HL-60 (cell line): ENCODE results near the gene LDAH.

ENCODE experiments used
- DNase-seq, 2 experiments: peaks; one replicate each; pipeline ENCODE4 v3.0.0-alpha.2; 2010 to 2020; ENCODE audit warnings: low read depth in 1 of 2, low spot score in 1 of 2
- H3K27ac ChIP-seq: fragments of 250-450 bp; sonication (Bioruptor Pico); replicated peaks from 2 replicates; pipeline ENCODE4 v1.5.1; 2020; ENCODE audit warnings: mild to moderate bottlenecking, moderate library complexity
- H3K27me3 ChIP-seq: fragments of 250-450 bp; sonication (Bioruptor Pico); 2 replicates; pipeline ENCODE4 v1.5.1; 2021; ENCODE audit warnings: mild to moderate bottlenecking, moderate library complexity; ENCODE audit not compliant: insufficient read depth, poor library complexity, severe bottlenecking
- H3K4me3 ChIP-seq: replicated peaks from 2 replicates; pipeline ENCODE4 v1.5.1; 2011; ENCODE audit warnings: mild to moderate bottlenecking, control low read depth, low read length; ENCODE audit not compliant: insufficient read depth
- CTCF ChIP-seq: IDR thresholded peaks from one replicate; pipeline ENCODE4 v1.5.1; 2011; ENCODE audit warnings: low read length, control low read depth, inconsistent platforms; ENCODE audit not compliant: insufficient read depth
- GABPA ChIP-seq: IDR thresholded peaks from 2 replicates; pipeline ENCODE4 v1.6.1; 2012; ENCODE audit warnings: low read depth
- POLR2AphosphoS5 ChIP-seq: IDR thresholded peaks from 2 replicates; pipeline ENCODE4 v1.6.1; 2012; ENCODE audit warnings: low read depth
- REST ChIP-seq: IDR thresholded peaks from 2 replicates; pipeline ENCODE4 v1.6.1; 2012; ENCODE audit warnings: low read depth; ENCODE audit not compliant: insufficient replicate concordance
- SPI1 ChIP-seq: IDR thresholded peaks from 2 replicates; pipeline ENCODE4 v1.6.1; 2012; ENCODE audit warnings: low read depth, mild to moderate bottlenecking, borderline replicate concordance

The LDAH gene

GRCh38 chr2:20829861-20830260 lies 7.0 kb upstream of the LDAH start:
- Histone ChIP-seq H3K27ac (no peak overlapping the region), H3K4me3 (no peak overlapping the region), H3K27me3 (peaks cover 2% of the 10 kb centered on the region)
- no peak for DNase-seq
- TF ChIP-seq REST (no peak), SPI1 (no peak), GABPA (no peak), CTCF (no peak), POLR2AphosphoS5 (no peak)

GRCh38 chr2:20823917-20824316 lies 1.0 kb upstream of the LDAH start:
- no peak overlapping the region for H3K27ac ChIP-seq
- no peak overlapping the region for H3K4me3 ChIP-seq
- no peaks in the 10 kb centered on the region for H3K27me3 ChIP-seq
- TF ChIP-seq SPI1 (no peak), REST (no peak)
- DNase-seq: no peak

GRCh38 chr2:20818820-20819219 lies 4.1 kb downstream of the LDAH start:
- no peak overlapping the region for H3K27ac ChIP-seq
- H3K4me3 ChIP-seq: no peak overlapping the region
- TF ChIP-seq POLR2AphosphoS5: no peak
- TF ChIP-seq SPI1: no peak
- TF ChIP-seq REST: no peak
- TF ChIP-seq GABPA: no peak
- TF ChIP-seq CTCF: no peak
- DNase-seq: peak; percentile 15 to 39
- H3K27me3 ChIP-seq: no peaks in the 10 kb centered on the region

- no peak for TF ChIP-seq POLR2AphosphoS5
- TF ChIP-seq SPI1: no peak
- TF ChIP-seq REST: no peak
- TF ChIP-seq CTCF: no peak
- TF ChIP-seq GABPA: no peak
These were observed 7.7 kb downstream of the LDAH start for GRCh38 chr2:20815216-20815615.

More at GRCh38 chr2:20815216-20815615, 7.7 kb downstream of the LDAH start:
- H3K4me3 ChIP-seq: no peak overlapping the region
- no peak for DNase-seq
- no peaks in the 10 kb centered on the region for H3K27me3 ChIP-seq
- no peak overlapping the region for H3K27ac ChIP-seq
